GM12873 (cell line): ENCODE measurements around the gene SH3TC2.

Source experiments
- TF ChIP-seq, protein P1 (sequence below): IDR thresholded peaks from 2 replicates; pipeline ENCODE4 v1.5.1; 2012; ENCODE audit warnings: low read depth, mild to moderate bottlenecking, moderate library complexity, low read length, control low read depth; ENCODE audit not compliant: insufficient read depth; ENCODE audit errors: missing control alignments

The SH3TC2 gene

DNA sequence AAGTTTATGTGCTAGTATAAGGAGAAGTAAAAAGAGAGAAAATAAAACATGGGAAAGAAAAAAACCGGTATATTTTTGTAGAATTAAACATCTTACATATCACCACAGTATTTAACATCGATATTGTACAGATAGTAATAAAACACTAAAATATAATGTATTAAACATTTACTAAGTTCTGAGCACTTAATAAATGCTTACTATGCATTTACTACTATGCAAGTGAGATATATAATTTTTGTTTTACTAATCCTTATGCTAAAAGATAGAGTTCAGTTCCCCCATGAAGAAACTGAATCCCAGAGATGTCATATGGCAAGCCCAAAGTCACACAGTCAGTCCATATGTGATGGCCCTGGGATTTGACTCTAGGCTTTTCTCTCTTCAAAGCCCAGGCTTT, 51.1 kb downstream of the SH3TC2 start:
- TF ChIP-seq, protein P1, sequence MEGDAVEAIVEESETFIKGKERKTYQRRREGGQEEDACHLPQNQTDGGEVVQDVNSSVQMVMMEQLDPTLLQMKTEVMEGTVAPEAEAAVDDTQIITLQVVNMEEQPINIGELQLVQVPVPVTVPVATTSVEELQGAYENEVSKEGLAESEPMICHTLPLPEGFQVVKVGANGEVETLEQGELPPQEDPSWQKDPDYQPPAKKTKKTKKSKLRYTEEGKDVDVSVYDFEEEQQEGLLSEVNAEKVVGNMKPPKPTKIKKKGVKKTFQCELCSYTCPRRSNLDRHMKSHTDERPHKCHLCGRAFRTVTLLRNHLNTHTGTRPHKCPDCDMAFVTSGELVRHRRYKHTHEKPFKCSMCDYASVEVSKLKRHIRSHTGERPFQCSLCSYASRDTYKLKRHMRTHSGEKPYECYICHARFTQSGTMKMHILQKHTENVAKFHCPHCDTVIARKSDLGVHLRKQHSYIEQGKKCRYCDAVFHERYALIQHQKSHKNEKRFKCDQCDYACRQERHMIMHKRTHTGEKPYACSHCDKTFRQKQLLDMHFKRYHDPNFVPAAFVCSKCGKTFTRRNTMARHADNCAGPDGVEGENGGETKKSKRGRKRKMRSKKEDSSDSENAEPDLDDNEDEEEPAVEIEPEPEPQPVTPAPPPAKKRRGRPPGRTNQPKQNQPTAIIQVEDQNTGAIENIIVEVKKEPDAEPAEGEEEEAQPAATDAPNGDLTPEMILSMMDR: no peak

GRCh38 chr5:149011084-149011483, 51.8 kb downstream of the SH3TC2 start:
- TF ChIP-seq, protein P1: no peak

DNA sequence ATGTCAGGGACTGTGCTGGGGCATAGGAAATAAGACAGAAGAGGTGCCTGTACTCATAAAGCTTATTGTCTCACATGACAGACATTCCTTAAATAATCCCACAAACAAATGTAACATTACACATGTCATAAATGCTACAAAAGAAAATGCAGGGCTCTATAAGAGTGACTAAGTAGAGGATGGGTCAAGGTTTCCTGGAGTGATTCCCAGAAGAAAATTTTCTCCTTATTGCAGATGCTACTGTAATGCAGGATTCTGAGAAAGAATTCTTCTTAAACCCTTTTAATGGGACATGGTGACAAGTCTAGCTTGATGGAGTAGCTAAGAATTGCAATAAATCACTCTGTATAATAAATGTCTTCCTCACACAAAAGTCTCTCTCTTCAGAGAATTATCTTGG, 55.7 kb downstream of the SH3TC2 start:
- TF ChIP-seq, protein P1: no peak

GRCh38 chr5:149006426-149006825, 56.4 kb downstream of the SH3TC2 start:
- TF ChIP-seq, protein P1: no peak

DNA sequence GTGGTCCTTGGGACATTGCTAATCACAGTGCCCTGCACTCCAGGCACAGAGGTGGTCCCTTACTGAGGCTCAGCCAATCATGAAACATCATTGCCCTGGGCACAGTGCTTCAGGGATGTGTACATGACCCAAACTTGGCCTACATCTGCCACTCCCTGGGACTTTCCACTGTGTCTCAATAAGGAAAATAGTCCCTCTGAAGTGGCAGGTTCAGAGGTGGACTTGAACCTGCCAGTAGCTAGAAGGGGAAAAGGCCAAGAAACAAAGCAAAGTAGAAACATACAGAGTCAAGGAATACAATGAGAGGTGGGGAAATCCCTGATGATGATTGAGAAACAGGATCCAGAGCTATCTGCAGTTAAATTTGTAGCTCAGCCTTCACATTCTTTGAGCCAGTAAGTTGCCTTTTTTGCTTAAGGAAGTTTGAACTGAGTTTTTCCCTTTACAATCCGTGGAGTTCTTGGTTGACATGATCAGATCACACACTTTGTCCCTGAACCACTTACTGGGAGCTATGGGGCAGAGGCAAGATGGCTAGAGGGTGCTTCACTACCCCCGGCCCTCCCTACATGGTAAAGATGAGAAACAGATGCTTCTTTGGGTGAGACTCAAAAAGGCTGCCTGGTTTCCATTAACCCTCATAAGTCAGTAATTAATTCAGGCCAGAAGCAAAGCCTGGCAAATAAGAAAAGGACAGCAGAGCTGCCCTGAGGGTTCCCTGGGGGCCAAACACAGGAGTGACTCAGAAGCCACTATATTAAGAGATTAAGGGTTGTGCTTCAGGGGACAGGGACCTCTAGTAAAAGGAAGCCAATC, 57.6 kb downstream of the SH3TC2 start:
- TF ChIP-seq, protein P1: no peak

DNA sequence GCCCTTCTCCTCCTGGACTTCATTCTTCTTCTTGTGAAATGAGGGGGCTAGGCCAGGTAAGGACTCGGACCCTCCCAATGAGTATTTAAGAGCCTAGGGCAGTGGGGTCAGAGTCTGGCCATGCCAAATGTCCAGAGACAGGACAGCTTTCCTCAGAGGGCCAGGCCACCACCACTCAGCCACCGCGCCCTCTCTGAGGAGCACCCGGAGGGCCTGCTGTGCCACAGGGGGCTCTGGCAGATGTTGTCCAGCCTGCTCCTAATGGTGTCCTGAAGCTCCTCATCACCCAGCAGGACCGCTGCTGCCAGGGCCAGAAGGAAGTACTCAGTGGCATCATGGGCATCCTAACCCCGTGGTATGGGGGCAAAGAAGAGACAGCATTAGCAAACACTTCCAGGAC, 58.3 kb downstream of the SH3TC2 start:
- TF ChIP-seq, protein P1: no peak

DNA sequence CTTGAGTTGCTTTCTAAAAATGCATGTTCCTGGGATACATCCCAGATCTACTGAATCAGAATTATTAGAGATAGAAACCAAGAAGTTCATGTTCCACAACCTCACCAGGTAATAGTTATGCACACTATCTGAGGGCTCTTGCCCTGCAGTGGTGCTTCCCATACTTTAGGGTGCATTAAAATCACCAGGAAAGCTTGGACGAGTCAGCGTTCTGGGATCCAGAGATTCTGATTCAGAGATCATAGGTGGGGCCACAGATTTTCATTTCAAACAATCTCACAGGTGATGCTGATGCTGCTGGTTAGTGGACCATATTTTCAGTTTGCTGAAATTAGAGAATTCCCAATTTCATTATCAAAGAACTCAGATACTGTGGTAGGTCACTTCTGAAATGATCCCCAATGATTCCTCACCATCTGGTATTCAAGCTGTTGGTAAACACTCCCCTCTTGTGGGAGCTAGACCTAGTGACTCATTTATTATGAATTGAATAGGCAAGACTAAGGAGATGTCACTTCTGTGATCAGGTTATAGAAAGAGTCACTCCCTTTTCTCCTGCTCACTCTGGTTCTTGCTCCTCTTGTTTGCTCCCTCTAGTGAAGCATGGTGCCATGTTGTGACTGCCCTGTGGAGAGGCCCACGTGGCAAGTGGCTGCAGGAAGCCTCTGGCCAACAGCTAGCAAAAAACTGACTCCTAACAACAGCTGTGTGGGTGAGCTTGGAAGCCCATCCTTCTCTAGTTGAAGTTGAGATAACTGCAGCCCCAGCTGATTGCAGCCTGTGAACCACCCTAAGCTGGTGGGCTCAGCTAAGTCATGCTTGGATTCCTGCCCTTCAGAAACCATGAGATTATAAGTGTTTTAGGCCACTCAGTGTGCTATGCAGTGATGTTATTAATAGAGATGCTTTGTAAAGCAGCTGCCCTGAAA, 59.8 kb downstream of the SH3TC2 start:
- TF ChIP-seq, protein P1: peak; percentile 8
